OCI-LY1 (cell line): ENCODE data around the gene ZNF280A.

ENCODE experiments used
- CTCF ChIP-seq: fragments of 200-600 bp; sonication (generic), shearing (Covaris generic); IDR thresholded peaks from 2 replicates; pipeline ENCODE4 v1.5.1; 2017; ENCODE audit warnings: mild to moderate bottlenecking, antibody characterized with exemption, low read length, moderate library complexity, mixed read lengths
- EZH2 ChIP-seq: fragments of 200-600 bp; sonication (generic), shearing (Covaris generic); IDR thresholded peaks from 2 replicates; pipeline ENCODE4 v1.8.0; 2017; ENCODE audit warnings: borderline replicate concordance, mixed run types, mild to moderate bottlenecking, antibody characterized with exemption, low read length, moderate library complexity, mixed read lengths

- no peak for TF ChIP-seq CTCF
- no peak for TF ChIP-seq EZH2
Observed at GRCh38 chr22:22479999-22480532, 40.0 kb downstream of the ZNF280A start.
